ENCODE data around the gene SEMA6C. TPM values are rescaled to one million over a fixed set of nuclear protein-coding genes. Genes with fewer than 3 reads are reported as not detected.

SEMA6C gene
- total and polyA plus RNA-seq, 2 of the 13 experiments (the other 11 are each of a cell fraction or from before 2014, with no cell fraction given) = 1.4 to 2.9 TPM

DNA sequence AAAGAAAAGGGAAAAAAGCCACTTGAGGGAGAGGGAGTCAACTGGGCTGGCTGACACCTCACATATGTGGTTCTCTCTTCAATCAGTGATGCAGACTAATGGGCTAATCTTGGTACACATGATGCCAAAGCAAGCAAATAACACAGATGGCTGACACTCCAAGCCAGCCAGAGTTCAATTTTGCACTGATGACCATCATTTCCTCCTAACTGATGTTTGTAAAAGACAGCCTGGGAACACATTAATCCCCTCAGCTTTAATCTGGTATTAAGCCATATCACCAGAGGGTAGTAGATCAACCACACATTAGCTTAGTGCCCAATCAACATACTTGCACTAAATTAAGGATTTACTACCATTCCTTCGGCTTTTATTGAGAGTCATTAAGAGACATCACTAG is 40.8 kb upstream of the SEMA6C start:
- Histone ChIP-seq H3K4me1 (ENCODE audit: insufficient read depth, low read length) (peaks cover 29% of the 10 kb centered on the region), H3K4me3 (replicated peaks in 1 of 3; ENCODE audit: insufficient read depth in 1 of 3, low read depth in 2 of 3, low read length in 3 of 3) (no peak overlapping the region), H3K9me3 (ENCODE audit: low read length) (no peaks in the 10 kb centered on the region), H3K4me2 (ENCODE audit: low read depth, low read length) (no peak overlapping the region), H3K27me3 (ENCODE audit: control insufficient read depth in 1 of 2, insufficient read depth in 2 of 2, low read length in 2 of 2) (no peaks in the 10 kb centered on the region), H3K36me3 (replicated peaks in 1 of 2; ENCODE audit: control insufficient read depth in 1 of 2, insufficient read depth in 2 of 2, low read length in 2 of 2) (peaks cover 5 to 24% of the 10 kb centered on the region in 2 experiments), H2AFZ (ENCODE audit: low read length) (no peak overlapping the region), H4K20me1 (ENCODE audit: insufficient read depth, low read length) (no peaks in the 10 kb centered on the region), H3K27ac (ENCODE audit: extremely low read length, insufficient read depth, low read length) (no peak overlapping the region), H3K79me2 (ENCODE audit: insufficient read depth, low read length) (peaks cover 15% of the 10 kb centered on the region), H3K9ac (ENCODE audit: insufficient read depth, low read depth, low read length) (no peak overlapping the region)
- ChIA-PET CTCF (ENCODE audit: low intra/inter-chr PET ratio, low total read pairs) (no interaction called here), POLR2A (no interaction called here)
- ATAC-seq (no peak), DNase-seq (ENCODE audit: low spot score) (no peak), FAIRE-seq (no peak)
- WGBS (ENCODE audit: low lambda C conversion rate) = 97% methylated on average over 1 of the region's 1 CpG
- BruUV-seq (replicated peaks) = no TSS peak
- intact Hi-C loops (cut with micrococcal nuclease; ENCODE audit: unreplicated experiment) (no loop called here), in situ Hi-C loops (cut with HindIII; ENCODE audit: extremely low pct_ligation_motif_present, low pct_unique_long_range_greater_than_20kb) (no loop called here)
- no peak for TF ChIP-seq HIVEP1 (CRISPR knock-in tag; IDR thresholded peaks at IDR 0.05)
- TF ChIP-seq, protein P1, sequence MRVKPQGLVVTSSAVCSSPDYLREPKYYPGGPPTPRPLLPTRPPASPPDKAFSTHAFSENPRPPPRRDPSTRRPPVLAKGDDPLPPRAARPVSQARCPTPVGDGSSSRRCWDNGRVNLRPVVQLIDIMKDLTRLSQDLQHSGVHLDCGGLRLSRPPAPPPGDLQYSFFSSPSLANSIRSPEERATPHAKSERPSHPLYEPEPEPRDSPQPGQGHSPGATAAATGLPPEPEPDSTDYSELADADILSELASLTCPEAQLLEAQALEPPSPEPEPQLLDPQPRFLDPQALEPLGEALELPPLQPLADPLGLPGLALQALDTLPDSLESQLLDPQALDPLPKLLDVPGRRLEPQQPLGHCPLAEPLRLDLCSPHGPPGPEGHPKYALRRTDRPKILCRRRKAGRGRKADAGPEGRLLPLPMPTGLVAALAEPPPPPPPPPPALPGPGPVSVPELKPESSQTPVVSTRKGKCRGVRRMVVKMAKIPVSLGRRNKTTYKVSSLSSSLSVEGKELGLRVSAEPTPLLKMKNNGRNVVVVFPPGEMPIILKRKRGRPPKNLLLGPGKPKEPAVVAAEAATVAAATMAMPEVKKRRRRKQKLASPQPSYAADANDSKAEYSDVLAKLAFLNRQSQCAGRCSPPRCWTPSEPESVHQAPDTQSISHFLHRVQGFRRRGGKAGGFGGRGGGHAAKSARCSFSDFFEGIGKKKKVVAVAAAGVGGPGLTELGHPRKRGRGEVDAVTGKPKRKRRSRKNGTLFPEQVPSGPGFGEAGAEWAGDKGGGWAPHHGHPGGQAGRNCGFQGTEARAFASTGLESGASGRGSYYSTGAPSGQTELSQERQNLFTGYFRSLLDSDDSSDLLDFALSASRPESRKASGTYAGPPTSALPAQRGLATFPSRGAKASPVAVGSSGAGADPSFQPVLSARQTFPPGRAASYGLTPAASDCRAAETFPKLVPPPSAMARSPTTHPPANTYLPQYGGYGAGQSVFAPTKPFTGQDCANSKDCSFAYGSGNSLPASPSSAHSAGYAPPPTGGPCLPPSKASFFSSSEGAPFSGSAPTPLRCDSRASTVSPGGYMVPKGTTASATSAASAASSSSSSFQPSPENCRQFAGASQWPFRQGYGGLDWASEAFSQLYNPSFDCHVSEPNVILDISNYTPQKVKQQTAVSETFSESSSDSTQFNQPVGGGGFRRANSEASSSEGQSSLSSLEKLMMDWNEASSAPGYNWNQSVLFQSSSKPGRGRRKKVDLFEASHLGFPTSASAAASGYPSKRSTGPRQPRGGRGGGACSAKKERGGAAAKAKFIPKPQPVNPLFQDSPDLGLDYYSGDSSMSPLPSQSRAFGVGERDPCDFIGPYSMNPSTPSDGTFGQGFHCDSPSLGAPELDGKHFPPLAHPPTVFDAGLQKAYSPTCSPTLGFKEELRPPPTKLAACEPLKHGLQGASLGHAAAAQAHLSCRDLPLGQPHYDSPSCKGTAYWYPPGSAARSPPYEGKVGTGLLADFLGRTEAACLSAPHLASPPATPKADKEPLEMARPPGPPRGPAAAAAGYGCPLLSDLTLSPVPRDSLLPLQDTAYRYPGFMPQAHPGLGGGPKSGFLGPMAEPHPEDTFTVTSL (CRISPR knock-in tag; IDR thresholded peaks at IDR 0.05; ENCODE audit: borderline replicate concordance) = no peak
- TF ChIP-seq, protein P2, sequence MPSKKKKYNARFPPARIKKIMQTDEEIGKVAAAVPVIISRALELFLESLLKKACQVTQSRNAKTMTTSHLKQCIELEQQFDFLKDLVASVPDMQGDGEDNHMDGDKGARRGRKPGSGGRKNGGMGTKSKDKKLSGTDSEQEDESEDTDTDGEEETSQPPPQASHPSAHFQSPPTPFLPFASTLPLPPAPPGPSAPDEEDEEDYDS (CRISPR knock-in tag; IDR thresholded peaks at IDR 0.05) = no peak
- TF ChIP-seq ZNF703 (CRISPR knock-in tag; IDR thresholded peaks at IDR 0.05; ENCODE audit: borderline replicate concordance) = no peak
- TF ChIP-seq, protein P3, sequence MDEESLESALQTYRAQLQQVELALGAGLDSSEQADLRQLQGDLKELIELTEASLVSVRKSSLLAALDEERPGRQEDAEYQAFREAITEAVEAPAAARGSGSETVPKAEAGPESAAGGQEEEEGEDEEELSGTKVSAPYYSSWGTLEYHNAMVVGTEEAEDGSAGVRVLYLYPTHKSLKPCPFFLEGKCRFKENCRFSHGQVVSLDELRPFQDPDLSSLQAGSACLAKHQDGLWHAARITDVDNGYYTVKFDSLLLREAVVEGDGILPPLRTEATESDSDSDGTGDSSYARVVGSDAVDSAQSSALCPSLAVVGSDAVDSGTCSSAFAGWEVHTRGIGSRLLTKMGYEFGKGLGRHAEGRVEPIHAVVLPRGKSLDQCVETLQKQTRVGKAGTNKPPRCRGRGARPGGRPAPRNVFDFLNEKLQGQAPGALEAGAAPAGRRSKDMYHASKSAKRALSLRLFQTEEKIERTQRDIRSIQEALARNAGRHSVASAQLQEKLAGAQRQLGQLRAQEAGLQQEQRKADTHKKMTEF (CRISPR knock-in tag; IDR thresholded peaks at IDR 0.05) = no peak
- TF ChIP-seq GZF1 (CRISPR knock-in tag; IDR thresholded peaks at IDR 0.05) = no peak
- no peak for TF ChIP-seq ZNF274 (CRISPR knock-in tag; IDR thresholded peaks at IDR 0.05)
- no peak for TF ChIP-seq ZNF382 (CRISPR knock-in tag; IDR thresholded peaks at IDR 0.05; ENCODE audit: borderline replicate concordance)
- TF ChIP-seq, protein P4, sequence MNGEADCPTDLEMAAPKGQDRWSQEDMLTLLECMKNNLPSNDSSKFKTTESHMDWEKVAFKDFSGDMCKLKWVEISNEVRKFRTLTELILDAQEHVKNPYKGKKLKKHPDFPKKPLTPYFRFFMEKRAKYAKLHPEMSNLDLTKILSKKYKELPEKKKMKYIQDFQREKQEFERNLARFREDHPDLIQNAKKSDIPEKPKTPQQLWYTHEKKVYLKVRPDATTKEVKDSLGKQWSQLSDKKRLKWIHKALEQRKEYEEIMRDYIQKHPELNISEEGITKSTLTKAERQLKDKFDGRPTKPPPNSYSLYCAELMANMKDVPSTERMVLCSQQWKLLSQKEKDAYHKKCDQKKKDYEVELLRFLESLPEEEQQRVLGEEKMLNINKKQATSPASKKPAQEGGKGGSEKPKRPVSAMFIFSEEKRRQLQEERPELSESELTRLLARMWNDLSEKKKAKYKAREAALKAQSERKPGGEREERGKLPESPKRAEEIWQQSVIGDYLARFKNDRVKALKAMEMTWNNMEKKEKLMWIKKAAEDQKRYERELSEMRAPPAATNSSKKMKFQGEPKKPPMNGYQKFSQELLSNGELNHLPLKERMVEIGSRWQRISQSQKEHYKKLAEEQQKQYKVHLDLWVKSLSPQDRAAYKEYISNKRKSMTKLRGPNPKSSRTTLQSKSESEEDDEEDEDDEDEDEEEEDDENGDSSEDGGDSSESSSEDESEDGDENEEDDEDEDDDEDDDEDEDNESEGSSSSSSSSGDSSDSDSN (CRISPR knock-in tag; IDR thresholded peaks at IDR 0.05) = no peak
- TF ChIP-seq MED8 (CRISPR knock-in tag; IDR thresholded peaks at IDR 0.05; ENCODE audit: insufficient replicate concordance) = no peak
